WTC11 (cell line): ENCODE data around the gene PALD1. TPM values are rescaled to one million over a fixed set of nuclear protein-coding genes. Genes with fewer than 3 reads are reported as not detected.

ENCODE experiments used
- ATAC-seq: fragments of 200-7000 bp; cut with Tn5 transposase; 2 replicates; pipeline ENCODE4 v1.10.0; 2021; ENCODE audit warnings: mild to moderate bottlenecking, moderate library complexity
- CTCF ChIA-PET: fragments of 300-600 bp; sonication (Branson Sonifier 250); formaldehyde crosslinking; loops from one replicate; lab custom pipeline; 2021; ENCODE audit warnings: antibody characterized with exemption; lab: Charles Lee
- POLR2A ChIA-PET: fragments of 350-600 bp; sonication (Branson Sonifier 250); formaldehyde crosslinking; loops from one replicate; lab custom pipeline; 2021; ENCODE audit warnings: antibody characterized with exemption; lab: Charles Lee
- DNase-seq: peaks from one replicate; pipeline ENCODE4 v3.0.0; 2021; ENCODE audit warnings: low spot score
- H3K27ac Mint-ChIP-seq: 2 replicates; pipeline ENCODE4 v1.8.0; 2021; ENCODE audit warnings: mixed read lengths
- H3K27me3 Mint-ChIP-seq: 2 replicates; pipeline ENCODE4 v1.8.0; 2021; ENCODE audit warnings: low read depth, mild to moderate bottlenecking, moderate library complexity, mixed read lengths
- H3K36me3 Mint-ChIP-seq: 2 replicates; pipeline ENCODE4 v1.8.0; 2021; ENCODE audit warnings: mixed read lengths
- H3K4me1 Mint-ChIP-seq: 2 replicates; pipeline ENCODE4 v1.8.0; 2022; ENCODE audit warnings: mixed read lengths
- H3K4me3 Mint-ChIP-seq: 2 replicates; pipeline ENCODE4 v1.8.0; 2021; ENCODE audit warnings: mild to moderate bottlenecking, moderate library complexity, mixed read lengths
- H3K9me3 Mint-ChIP-seq: 2 replicates; pipeline ENCODE4 v1.8.0; 2021; ENCODE audit warnings: mixed read lengths
- ATF1 ChIP-seq: sonication (generic); formaldehyde crosslinking; IDR thresholded peaks from 2 replicates; pipeline ENCODE4 v1.8.1; 2023; ENCODE audit warnings: mild to moderate bottlenecking, moderate library complexity, missing genetic modification reagents
- FOXP1 ChIP-seq: sonication (generic); formaldehyde crosslinking; IDR thresholded peaks from 2 replicates; pipeline ENCODE4 v1.8.0; 2022; ENCODE audit warnings: missing genetic modification reagents, mild to moderate bottlenecking, moderate library complexity, borderline replicate concordance
- GTF2I ChIP-seq: fragments of 250-450 bp; sonication (Bioruptor Pico); conservative IDR thresholded peaks from 2 replicates; pipeline ENCODE4 v1.4.0; 2021; ENCODE audit warnings: mild to moderate bottlenecking
- HMGA2 ChIP-seq: fragments of 250-450 bp; sonication (Bioruptor Pico); IDR thresholded peaks from 2 replicates; pipeline ENCODE4 v1.4.0; 2021; ENCODE audit warnings: mild to moderate bottlenecking, moderate library complexity
- MYBL2 ChIP-seq: sonication (generic); formaldehyde crosslinking; IDR thresholded peaks from 2 replicates; pipeline ENCODE4 v1.8.1; 2023; ENCODE audit warnings: mild to moderate bottlenecking, moderate library complexity, missing genetic modification reagents
- NFATC4 ChIP-seq: fragments of 250-450 bp; sonication (Bioruptor Pico); IDR thresholded peaks from 2 replicates; pipeline ENCODE4 v1.9.0; 2021; ENCODE audit warnings: mild to moderate bottlenecking
- NFE2L1 ChIP-seq: sonication (generic); formaldehyde crosslinking; IDR thresholded peaks from 2 replicates; pipeline ENCODE4 v1.8.1; 2023; ENCODE audit warnings: missing genetic modification reagents
- NFYB ChIP-seq: sonication (generic); formaldehyde crosslinking; conservative IDR thresholded peaks from 2 replicates; pipeline ENCODE4 v1.8.0; 2022; ENCODE audit warnings: low read depth, missing genetic modification reagents
- NR2C2 ChIP-seq: sonication (generic); formaldehyde crosslinking; IDR thresholded peaks from 2 replicates; pipeline ENCODE4 v1.8.0; 2022; ENCODE audit warnings: mild to moderate bottlenecking, missing genetic modification reagents
- PRRX2 ChIP-seq: fragments of 250-450 bp; sonication (Bioruptor Pico); IDR thresholded peaks from 2 replicates; pipeline ENCODE4 v1.8.0; 2021; ENCODE audit warnings: mild to moderate bottlenecking
- SOX15 ChIP-seq: fragments of 250-450 bp; sonication (Bioruptor Pico); IDR thresholded peaks from 2 replicates; pipeline ENCODE4 v1.9.0; 2021; ENCODE audit warnings: mild to moderate bottlenecking
- TEAD1 ChIP-seq: sonication (generic); formaldehyde crosslinking; IDR thresholded peaks from 2 replicates; pipeline ENCODE4 v1.8.0; 2022; ENCODE audit warnings: mild to moderate bottlenecking, missing genetic modification reagents
- ZBTB21 ChIP-seq: sonication (generic); formaldehyde crosslinking; IDR thresholded peaks from 2 replicates; pipeline ENCODE4 v1.8.1; 2023; ENCODE audit warnings: mild to moderate bottlenecking, missing genetic modification reagents, borderline replicate concordance
- total RNA-seq: library from RNA; stranded (reverse); gene quantifications from 3 replicates; pipeline ENCODE4 v1.2.3, GENCODE V29; 2021
- TF ChIP-seq, protein P1 (sequence below): sonication (generic); formaldehyde crosslinking; IDR thresholded peaks from 2 replicates; pipeline ENCODE4 v1.8.0; 2022; ENCODE audit warnings: missing genetic modification reagents
- TF ChIP-seq, protein P2 (sequence below): sonication (generic); formaldehyde crosslinking; IDR thresholded peaks from 2 replicates; pipeline ENCODE4 v1.8.0; 2022; ENCODE audit warnings: mild to moderate bottlenecking, missing genetic modification reagents
- TF ChIP-seq, protein P3 (sequence below): sonication (generic); formaldehyde crosslinking; IDR thresholded peaks from 2 replicates; pipeline ENCODE4 v1.8.1; 2023; ENCODE audit warnings: mild to moderate bottlenecking, missing genetic modification reagents, moderate library complexity
- TF ChIP-seq, protein P4 (sequence below): sonication (generic); formaldehyde crosslinking; IDR thresholded peaks from 2 replicates; pipeline ENCODE4 v1.8.1; 2022; ENCODE audit warnings: mild to moderate bottlenecking, missing genetic modification reagents, moderate library complexity, borderline replicate concordance
- TF ChIP-seq, protein P5 (sequence below): fragments of 250-450 bp; sonication (Bioruptor Pico); IDR thresholded peaks from 2 replicates; pipeline ENCODE4 v1.9.0; 2021; ENCODE audit warnings: mild to moderate bottlenecking

Gene PALD1
- total RNA-seq, 1 experiment from 2014 or later = 43.6 TPM

DNA sequence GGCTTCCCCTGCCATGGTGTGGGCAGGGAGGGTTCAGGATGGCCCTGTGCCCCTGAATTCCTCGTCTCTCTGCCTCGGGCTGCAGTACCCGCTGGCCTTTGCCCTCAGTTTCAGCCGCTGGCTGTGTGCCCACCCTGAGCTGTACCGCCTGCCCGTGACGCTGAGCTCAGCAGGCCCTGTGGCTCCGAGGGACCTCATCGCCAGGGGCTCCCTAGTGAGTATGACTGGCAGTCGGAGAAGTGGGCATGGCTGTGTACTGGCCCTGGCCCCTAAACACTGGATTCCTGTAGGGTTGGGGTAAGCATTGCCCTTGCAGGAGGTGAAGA, 59.6 kb downstream of the PALD1 start (continued):
- TF ChIP-seq ZBTB21 (CRISPR knock-in tag) (no peak), NFYB (no peak), PRRX2 (CRISPR knock-in tag) (no peak), MYBL2 (CRISPR knock-in tag) (no peak)
- TF ChIP-seq, protein P1, sequence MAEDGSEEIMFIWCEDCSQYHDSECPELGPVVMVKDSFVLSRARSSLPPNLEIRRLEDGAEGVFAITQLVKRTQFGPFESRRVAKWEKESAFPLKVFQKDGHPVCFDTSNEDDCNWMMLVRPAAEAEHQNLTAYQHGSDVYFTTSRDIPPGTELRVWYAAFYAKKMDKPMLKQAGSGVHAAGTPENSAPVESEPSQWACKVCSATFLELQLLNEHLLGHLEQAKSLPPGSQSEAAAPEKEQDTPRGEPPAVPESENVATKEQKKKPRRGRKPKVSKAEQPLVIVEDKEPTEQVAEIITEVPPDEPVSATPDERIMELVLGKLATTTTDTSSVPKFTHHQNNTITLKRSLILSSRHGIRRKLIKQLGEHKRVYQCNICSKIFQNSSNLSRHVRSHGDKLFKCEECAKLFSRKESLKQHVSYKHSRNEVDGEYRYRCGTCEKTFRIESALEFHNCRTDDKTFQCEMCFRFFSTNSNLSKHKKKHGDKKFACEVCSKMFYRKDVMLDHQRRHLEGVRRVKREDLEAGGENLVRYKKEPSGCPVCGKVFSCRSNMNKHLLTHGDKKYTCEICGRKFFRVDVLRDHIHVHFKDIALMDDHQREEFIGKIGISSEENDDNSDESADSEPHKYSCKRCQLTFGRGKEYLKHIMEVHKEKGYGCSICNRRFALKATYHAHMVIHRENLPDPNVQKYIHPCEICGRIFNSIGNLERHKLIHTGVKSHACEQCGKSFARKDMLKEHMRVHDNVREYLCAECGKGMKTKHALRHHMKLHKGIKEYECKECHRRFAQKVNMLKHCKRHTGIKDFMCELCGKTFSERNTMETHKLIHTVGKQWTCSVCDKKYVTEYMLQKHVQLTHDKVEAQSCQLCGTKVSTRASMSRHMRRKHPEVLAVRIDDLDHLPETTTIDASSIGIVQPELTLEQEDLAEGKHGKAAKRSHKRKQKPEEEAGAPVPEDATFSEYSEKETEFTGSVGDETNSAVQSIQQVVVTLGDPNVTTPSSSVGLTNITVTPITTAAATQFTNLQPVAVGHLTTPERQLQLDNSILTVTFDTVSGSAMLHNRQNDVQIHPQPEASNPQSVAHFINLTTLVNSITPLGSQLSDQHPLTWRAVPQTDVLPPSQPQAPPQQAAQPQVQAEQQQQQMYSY (CRISPR knock-in tag) = no peak
- TF ChIP-seq, protein P2, sequence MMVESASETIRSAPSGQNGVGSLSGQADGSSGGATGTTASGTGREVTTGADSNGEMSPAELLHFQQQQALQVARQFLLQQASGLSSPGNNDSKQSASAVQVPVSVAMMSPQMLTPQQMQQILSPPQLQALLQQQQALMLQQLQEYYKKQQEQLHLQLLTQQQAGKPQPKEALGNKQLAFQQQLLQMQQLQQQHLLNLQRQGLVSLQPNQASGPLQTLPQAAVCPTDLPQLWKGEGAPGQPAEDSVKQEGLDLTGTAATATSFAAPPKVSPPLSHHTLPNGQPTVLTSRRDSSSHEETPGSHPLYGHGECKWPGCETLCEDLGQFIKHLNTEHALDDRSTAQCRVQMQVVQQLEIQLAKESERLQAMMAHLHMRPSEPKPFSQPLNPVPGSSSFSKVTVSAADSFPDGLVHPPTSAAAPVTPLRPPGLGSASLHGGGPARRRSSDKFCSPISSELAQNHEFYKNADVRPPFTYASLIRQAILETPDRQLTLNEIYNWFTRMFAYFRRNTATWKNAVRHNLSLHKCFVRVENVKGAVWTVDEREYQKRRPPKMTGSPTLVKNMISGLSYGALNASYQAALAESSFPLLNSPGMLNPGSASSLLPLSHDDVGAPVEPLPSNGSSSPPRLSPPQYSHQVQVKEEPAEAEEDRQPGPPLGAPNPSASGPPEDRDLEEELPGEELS (CRISPR knock-in tag) = no peak

DNA sequence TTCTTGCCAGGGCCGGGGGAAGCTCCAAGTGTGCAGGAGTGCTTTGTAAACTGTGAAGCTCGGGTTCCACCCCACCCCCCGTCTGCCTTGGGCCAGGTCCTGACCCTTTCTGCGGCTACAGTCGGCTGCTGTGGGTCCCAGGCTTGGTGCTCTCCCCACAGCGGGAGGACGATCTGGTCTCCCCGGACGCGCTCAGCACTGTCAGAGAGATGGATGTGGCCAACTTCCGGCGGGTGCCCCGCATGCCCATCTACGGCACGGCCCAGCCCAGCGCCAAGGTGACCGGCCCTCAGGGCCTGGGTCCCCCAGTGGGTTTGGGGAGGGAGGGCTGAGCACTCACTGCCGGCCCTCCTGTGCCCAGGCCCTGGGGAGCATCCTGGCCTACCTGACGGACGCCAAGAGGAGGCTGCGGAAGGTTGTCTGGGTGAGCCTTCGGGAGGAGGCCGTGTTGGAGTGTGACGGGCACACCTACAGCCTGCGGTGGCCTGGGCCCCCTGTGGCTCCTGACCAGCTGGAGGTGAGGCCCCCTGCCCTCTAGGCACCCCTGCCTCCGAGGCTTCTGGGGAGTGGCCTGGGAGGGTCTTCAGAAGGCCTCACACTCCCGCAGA, 60.3 kb downstream of the PALD1 start:
- TF ChIP-seq NR2C2 = no peak
- no peak for TF ChIP-seq HMGA2 (CRISPR knock-in tag)
- TF ChIP-seq GTF2I (CRISPR knock-in tag) = no peak
- no peak for TF ChIP-seq FOXP1
- TF ChIP-seq ATF1 (CRISPR knock-in tag) = no peak
- TF ChIP-seq, protein P3, sequence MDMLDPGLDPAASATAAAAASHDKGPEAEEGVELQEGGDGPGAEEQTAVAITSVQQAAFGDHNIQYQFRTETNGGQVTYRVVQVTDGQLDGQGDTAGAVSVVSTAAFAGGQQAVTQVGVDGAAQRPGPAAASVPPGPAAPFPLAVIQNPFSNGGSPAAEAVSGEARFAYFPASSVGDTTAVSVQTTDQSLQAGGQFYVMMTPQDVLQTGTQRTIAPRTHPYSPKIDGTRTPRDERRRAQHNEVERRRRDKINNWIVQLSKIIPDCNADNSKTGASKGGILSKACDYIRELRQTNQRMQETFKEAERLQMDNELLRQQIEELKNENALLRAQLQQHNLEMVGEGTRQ (CRISPR knock-in tag) = no peak
- no peak for TF ChIP-seq NFE2L1 (CRISPR knock-in tag)
- TF ChIP-seq, protein P4, sequence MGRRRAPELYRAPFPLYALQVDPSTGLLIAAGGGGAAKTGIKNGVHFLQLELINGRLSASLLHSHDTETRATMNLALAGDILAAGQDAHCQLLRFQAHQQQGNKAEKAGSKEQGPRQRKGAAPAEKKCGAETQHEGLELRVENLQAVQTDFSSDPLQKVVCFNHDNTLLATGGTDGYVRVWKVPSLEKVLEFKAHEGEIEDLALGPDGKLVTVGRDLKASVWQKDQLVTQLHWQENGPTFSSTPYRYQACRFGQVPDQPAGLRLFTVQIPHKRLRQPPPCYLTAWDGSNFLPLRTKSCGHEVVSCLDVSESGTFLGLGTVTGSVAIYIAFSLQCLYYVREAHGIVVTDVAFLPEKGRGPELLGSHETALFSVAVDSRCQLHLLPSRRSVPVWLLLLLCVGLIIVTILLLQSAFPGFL (CRISPR knock-in tag) = no peak
- TF ChIP-seq, protein P1 (CRISPR knock-in tag) = no peak
- TF ChIP-seq SOX15 (CRISPR knock-in tag) = no peak
- no peak for TF ChIP-seq NFATC4 (CRISPR knock-in tag)
- no peak for TF ChIP-seq TEAD1 (CRISPR knock-in tag)
- TF ChIP-seq, protein P5, sequence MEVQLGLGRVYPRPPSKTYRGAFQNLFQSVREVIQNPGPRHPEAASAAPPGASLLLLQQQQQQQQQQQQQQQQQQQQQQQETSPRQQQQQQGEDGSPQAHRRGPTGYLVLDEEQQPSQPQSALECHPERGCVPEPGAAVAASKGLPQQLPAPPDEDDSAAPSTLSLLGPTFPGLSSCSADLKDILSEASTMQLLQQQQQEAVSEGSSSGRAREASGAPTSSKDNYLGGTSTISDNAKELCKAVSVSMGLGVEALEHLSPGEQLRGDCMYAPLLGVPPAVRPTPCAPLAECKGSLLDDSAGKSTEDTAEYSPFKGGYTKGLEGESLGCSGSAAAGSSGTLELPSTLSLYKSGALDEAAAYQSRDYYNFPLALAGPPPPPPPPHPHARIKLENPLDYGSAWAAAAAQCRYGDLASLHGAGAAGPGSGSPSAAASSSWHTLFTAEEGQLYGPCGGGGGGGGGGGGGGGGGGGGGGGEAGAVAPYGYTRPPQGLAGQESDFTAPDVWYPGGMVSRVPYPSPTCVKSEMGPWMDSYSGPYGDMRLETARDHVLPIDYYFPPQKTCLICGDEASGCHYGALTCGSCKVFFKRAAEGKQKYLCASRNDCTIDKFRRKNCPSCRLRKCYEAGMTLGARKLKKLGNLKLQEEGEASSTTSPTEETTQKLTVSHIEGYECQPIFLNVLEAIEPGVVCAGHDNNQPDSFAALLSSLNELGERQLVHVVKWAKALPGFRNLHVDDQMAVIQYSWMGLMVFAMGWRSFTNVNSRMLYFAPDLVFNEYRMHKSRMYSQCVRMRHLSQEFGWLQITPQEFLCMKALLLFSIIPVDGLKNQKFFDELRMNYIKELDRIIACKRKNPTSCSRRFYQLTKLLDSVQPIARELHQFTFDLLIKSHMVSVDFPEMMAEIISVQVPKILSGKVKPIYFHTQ (CRISPR knock-in tag) = no peak
- TF ChIP-seq, all 79 proteins: peak for 0
- Mint-ChIP-seq H3K27ac (no peak overlapping the region), H3K4me3 (no peak overlapping the region), H3K36me3 (peaks cover 2% of the 10 kb centered on the region), H3K4me1 (peaks cover 16% of the 10 kb centered on the region), H3K9me3 (no peaks in the 10 kb centered on the region), H3K27me3 (no peaks in the 10 kb centered on the region)
- ChIA-PET CTCF (interaction anchor here (1.0 to 6.6 kb wide), 4 partner anchors 45 to 76 kb away, joined by 4 to 187 read pairs (median 18); partner anchors contain the start of gene PALD1), POLR2A (no interaction called here)
- no peak for ATAC-seq
- no peak for DNase-seq
